Measurements from ENCODE around the gene RAP2A.

Gene RAP2A

GRCh38 chr13:97432232-97432916 is 1.6 kb upstream of the RAP2A start:
- TF ChIP-seq REST (IDR thresholded peaks at IDR 0.05; ENCODE audit: insufficient replicate concordance, low read depth), result no peak
- no peak for TF ChIP-seq SPI1 (IDR thresholded peaks at IDR 0.05; ENCODE audit: borderline replicate concordance, low read depth)
- TF ChIP-seq CTCF (IDR thresholded peaks at IDR 0.05; ENCODE audit: insufficient read depth, low read length), result no peak
- TF ChIP-seq GABPA (IDR thresholded peaks at IDR 0.05; ENCODE audit: low read depth), result no peak
- no peak; the same call in 1 of the 2 replicates for TF ChIP-seq POLR2AphosphoS5 (IDR thresholded peaks at IDR 0.05; ENCODE audit: low read depth)
- DNase-seq (ENCODE audit: low read depth in 1 of 2, low spot score in 1 of 2), result no peak
- Histone ChIP-seq H3K27ac (replicated peaks) (no peak overlapping the region), H3K4me3 (replicated peaks; ENCODE audit: insufficient read depth, low read length) (peak overlapping the region; percentile 82), H3K27me3 (ENCODE audit: insufficient read depth, poor library complexity, severe bottlenecking) (no peaks in the 10 kb centered on the region)

DNA sequence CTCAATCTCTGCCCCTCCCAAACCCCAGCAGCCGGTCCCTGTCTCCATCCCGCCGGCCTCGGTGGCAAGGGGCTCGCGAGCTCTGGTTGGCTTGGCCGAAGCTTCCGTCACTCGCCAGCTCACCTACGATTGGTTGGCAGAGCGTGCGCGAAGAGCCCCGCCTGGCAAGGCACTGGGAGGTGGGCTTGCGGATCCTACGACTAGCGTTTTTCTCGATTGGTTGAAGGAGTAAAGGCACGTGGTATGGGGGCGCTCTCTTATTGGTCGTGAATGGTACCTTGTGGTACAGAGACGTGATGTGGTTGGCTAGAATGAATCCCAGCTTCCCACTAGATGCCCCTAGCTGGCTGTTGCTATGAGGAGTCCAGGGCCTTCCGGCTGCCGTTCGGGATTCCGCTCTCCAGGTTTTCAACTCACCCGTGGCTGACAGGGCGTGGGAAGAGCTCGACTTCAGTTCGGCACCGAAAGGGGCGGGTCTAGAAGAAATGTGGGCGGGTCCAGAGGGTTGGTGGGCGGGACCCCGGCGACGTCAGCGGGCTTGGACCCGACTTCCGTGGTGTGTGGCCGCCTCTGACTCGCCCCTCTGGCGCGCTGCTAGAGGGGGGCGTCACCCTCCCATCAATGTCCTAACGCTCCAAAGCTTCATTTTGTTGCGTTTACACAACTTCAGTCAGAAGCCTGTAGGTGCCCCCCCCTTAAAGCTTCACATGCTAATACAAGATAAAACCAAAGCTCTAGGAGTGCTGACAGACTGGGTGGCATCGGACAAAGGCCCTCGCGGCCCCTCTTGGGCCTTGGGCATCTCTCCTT is 847 bp upstream of the RAP2A start:
- H3K4me3 ChIP-seq (replicated peaks; ENCODE audit: insufficient read depth, low read length), result peak overlapping the region; percentile 82
- no peak for TF ChIP-seq CTCF (IDR thresholded peaks at IDR 0.05; ENCODE audit: insufficient read depth, low read length)
- 0 out of 2 replicates have a peak, but pooled peaks have one; percentile 3 for TF ChIP-seq SPI1 (IDR thresholded peaks at IDR 0.05; ENCODE audit: borderline replicate concordance, low read depth)
- TF ChIP-seq GABPA (IDR thresholded peaks at IDR 0.05; ENCODE audit: low read depth), result 0 out of 2 replicates have a peak, but pooled peaks have one; percentile 17
- peak; percentile 42 for TF ChIP-seq POLR2AphosphoS5 (IDR thresholded peaks at IDR 0.05; ENCODE audit: low read depth)
- TF ChIP-seq REST (IDR thresholded peaks at IDR 0.05; ENCODE audit: insufficient replicate concordance, low read depth), result no peak
- DNase-seq (ENCODE audit: low read depth in 1 of 2, low spot score in 1 of 2), result peak; percentile 92 to 99

GRCh38 chr13:97434397-97435201 is 630 bp downstream of the RAP2A start:
- TF ChIP-seq SPI1 (IDR thresholded peaks at IDR 0.05; ENCODE audit: borderline replicate concordance, low read depth) (no peak), POLR2AphosphoS5 (IDR thresholded peaks at IDR 0.05; ENCODE audit: low read depth) (no peak), REST (IDR thresholded peaks at IDR 0.05; ENCODE audit: insufficient replicate concordance, low read depth) (no peak), CTCF (IDR thresholded peaks at IDR 0.05; ENCODE audit: insufficient read depth, low read length) (no peak), GABPA (IDR thresholded peaks at IDR 0.05; ENCODE audit: low read depth) (no peak)
- peak in 1 of 2 experiments; percentile 42 for DNase-seq (ENCODE audit: low read depth in 1 of 2, low spot score in 1 of 2)
- Histone ChIP-seq H3K27ac (replicated peaks) (peak overlapping the region; percentile 9; the same call in 1 of the 2 replicates), H3K27me3 (ENCODE audit: insufficient read depth, poor library complexity, severe bottlenecking) (no peaks in the 10 kb centered on the region), H3K4me3 (replicated peaks; ENCODE audit: insufficient read depth, low read length) (peak overlapping the region; percentile 56)

More for the DNA sequence above, 847 bp upstream of the RAP2A start:
- H3K27me3 ChIP-seq (ENCODE audit: insufficient read depth, poor library complexity, severe bottlenecking), result no peaks in the 10 kb centered on the region
- H3K27ac ChIP-seq (replicated peaks), result peak overlapping the region; percentile 86
